Measurements from ENCODE around the gene ACSL4. TPM values are rescaled to one million over a fixed set of nuclear protein-coding genes. Genes with fewer than 3 reads are reported as not detected.
"Not testable (repeated sequence)": the region's sequence is repeated elsewhere in the genome, so short reads cannot be mapped to it uniquely, and the experiment has no call there.

ACSL4 gene
- total RNA-seq, 2 donors from 2014 or later: 31.3 to 47.9 TPM

DNA sequence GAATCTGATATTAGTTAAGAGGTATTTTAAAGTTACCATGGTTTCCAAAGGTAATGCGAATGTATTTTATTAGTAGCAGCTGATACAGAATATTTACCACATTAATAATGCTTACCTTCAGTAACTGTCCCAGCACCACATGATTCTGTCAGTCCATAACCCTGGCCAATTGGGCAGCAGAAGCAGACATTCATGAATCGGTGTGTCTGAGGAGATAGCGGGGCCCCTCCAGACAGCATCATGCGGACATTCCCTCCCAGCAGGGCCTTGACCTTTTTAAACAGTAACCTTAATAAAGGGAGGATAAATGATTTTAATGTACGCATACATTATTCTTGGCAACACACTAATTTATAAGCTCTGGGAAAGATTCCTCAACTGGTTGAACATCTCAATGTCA lies 65.1 kb downstream of the ACSL4 start:
- Mint-ChIP-seq H3K9me3 (peaks cover 20% of the 10 kb centered on the region), H3K4me1 (peaks cover 15% of the 10 kb centered on the region), H3K27ac (no peak overlapping the region), H3K27me3 (ENCODE audit: insufficient read depth) (no peaks in the 10 kb centered on the region), H3K4me3 (no peak overlapping the region), H3K36me3 (ENCODE audit: low read depth) (peaks cover 53% of the 10 kb centered on the region)
- Histone ChIP-seq H3K9ac (ENCODE audit: extremely low read depth, low read length, poor library complexity, severe bottlenecking) (no peak overlapping the region), H3K27me3 (ENCODE audit: control insufficient read depth, insufficient read depth, low read length, poor library complexity, severe bottlenecking) (no peaks in the 10 kb centered on the region), H3K36me3 (ENCODE audit: control insufficient read depth, insufficient read depth, low read length) (no peaks in the 10 kb centered on the region), H3K4me3 (ENCODE audit: low read length) (no peak overlapping the region), H3K9me3 (ENCODE audit: control insufficient read depth, low read length) (no peaks in the 10 kb centered on the region), H3K4me1 (ENCODE audit: control insufficient read depth, insufficient read depth, low read length) (no peaks in the 10 kb centered on the region), H3K27ac (ENCODE audit: low read depth, low read length) (no peak overlapping the region)
- 100% methylated on average over 3 of the region's 5 CpGs; no CpG with 5 or more reads in 1 of the 2 experiments for WGBS, 2 experiments (ENCODE audit: insufficient coverage in 1 of 2, insufficient read length in 1 of 2)
- TF ChIP-seq, protein P1, sequence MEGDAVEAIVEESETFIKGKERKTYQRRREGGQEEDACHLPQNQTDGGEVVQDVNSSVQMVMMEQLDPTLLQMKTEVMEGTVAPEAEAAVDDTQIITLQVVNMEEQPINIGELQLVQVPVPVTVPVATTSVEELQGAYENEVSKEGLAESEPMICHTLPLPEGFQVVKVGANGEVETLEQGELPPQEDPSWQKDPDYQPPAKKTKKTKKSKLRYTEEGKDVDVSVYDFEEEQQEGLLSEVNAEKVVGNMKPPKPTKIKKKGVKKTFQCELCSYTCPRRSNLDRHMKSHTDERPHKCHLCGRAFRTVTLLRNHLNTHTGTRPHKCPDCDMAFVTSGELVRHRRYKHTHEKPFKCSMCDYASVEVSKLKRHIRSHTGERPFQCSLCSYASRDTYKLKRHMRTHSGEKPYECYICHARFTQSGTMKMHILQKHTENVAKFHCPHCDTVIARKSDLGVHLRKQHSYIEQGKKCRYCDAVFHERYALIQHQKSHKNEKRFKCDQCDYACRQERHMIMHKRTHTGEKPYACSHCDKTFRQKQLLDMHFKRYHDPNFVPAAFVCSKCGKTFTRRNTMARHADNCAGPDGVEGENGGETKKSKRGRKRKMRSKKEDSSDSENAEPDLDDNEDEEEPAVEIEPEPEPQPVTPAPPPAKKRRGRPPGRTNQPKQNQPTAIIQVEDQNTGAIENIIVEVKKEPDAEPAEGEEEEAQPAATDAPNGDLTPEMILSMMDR (conservative IDR thresholded peaks at IDR 0.05): no peak
- no peak for DNase-seq

DNA sequence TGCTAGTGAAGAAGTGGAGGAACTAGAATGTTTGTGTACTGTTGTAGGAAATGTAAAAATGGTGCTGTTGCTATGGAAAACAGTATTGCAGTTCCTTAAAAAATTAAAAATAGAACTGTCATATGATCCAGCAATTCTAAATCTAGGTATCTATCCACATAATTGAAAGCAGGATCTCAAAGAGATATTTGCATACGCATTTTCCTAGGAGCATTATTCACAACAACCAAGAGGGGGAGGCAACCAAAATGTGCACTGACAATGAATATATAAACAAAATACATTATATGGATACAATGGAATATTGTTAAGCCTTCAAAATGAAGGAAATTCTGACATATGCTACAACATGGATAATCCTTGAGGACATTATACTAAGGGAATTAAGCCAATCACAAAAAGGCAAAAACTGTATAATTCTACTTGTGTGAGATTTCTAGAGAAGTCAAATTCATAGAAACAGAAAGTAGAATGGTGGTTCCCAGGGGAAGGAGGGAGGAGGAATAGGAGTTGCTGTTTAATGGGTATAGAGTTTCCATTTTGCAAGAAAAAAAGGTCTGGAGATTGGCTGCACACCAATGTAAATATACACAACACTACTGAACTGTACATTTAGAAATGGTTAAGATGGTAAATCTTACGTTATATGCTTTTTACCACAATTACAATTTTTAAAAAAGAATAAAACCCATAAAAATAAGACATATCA lies 72.5 kb downstream of the ACSL4 start:
- DNase-seq: no peak
- TF ChIP-seq, protein P1 (conservative IDR thresholded peaks at IDR 0.05): no peak
- Histone ChIP-seq H3K27me3 (ENCODE audit: control insufficient read depth, insufficient read depth, low read length, poor library complexity, severe bottlenecking) (no peaks in the 10 kb centered on the region), H3K4me3 (ENCODE audit: low read length) (no peak overlapping the region), H3K9ac (ENCODE audit: extremely low read depth, low read length, poor library complexity, severe bottlenecking) (no peak overlapping the region), H3K9me3 (ENCODE audit: control insufficient read depth, low read length) (no peaks in the 10 kb centered on the region), H3K27ac (ENCODE audit: low read depth, low read length) (no peak overlapping the region), H3K4me1 (ENCODE audit: control insufficient read depth, insufficient read depth, low read length) (no peaks in the 10 kb centered on the region), H3K36me3 (ENCODE audit: control insufficient read depth, insufficient read depth, low read length) (no peaks in the 10 kb centered on the region)
- WGBS, 2 experiments (ENCODE audit: insufficient coverage in 1 of 2, insufficient read length in 1 of 2): 100% methylated on average over 1 of the region's 2 CpGs; no CpG with 5 or more reads in 1 of the 2 experiments
- H3K27ac Mint-ChIP-seq: no peak overlapping the region
- H3K9me3 Mint-ChIP-seq: peaks cover 7% of the 10 kb centered on the region
- H3K4me1 Mint-ChIP-seq: peaks cover 3% of the 10 kb centered on the region
- peaks cover 46% of the 10 kb centered on the region for H3K36me3 Mint-ChIP-seq (ENCODE audit: low read depth)
- H3K27me3 Mint-ChIP-seq (ENCODE audit: insufficient read depth): no peaks in the 10 kb centered on the region
- no peak overlapping the region for H3K4me3 Mint-ChIP-seq

DNA sequence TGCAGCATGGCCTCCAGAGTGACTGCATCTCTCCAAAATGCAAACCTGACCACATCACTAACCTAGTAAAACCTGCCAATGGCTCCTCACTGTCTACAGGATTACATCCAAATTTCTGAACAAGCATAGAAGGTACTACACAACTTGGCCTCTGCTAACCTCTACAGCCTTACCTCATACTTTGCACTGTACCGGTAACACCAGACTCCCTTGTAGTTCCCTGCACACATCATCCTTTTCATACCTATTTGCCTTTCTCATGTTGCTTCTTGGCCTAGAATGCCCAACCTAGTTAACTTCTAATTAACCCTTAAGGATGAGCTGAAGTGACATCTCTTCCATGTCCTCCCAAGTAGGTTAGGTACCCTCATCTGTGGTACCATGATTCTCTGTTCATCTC lies 74.7 kb downstream of the ACSL4 start:
- Histone ChIP-seq H3K9me3 (ENCODE audit: control insufficient read depth, low read length) (no peaks in the 10 kb centered on the region), H3K9ac (ENCODE audit: extremely low read depth, low read length, poor library complexity, severe bottlenecking) (no peak overlapping the region), H3K36me3 (ENCODE audit: control insufficient read depth, insufficient read depth, low read length) (no peaks in the 10 kb centered on the region), H3K27me3 (ENCODE audit: control insufficient read depth, insufficient read depth, low read length, poor library complexity, severe bottlenecking) (no peaks in the 10 kb centered on the region), H3K4me3 (ENCODE audit: low read length) (no peak overlapping the region), H3K27ac (ENCODE audit: low read depth, low read length) (no peak overlapping the region), H3K4me1 (ENCODE audit: control insufficient read depth, insufficient read depth, low read length) (no peaks in the 10 kb centered on the region)
- Mint-ChIP-seq H3K4me1 (peaks cover 2% of the 10 kb centered on the region), H3K4me3 (no peak overlapping the region), H3K27me3 (ENCODE audit: insufficient read depth) (no peaks in the 10 kb centered on the region), H3K9me3 (peaks cover 7% of the 10 kb centered on the region), H3K27ac (no peak overlapping the region), H3K36me3 (ENCODE audit: low read depth) (peaks cover 39% of the 10 kb centered on the region)
- DNase-seq: no peak
- WGBS, 2 experiments (ENCODE audit: insufficient coverage in 1 of 2, insufficient read length in 1 of 2): 88 to 100% methylated on average over 1 of the region's 1 CpG
- TF ChIP-seq, protein P1 (conservative IDR thresholded peaks at IDR 0.05): no peak

DNA sequence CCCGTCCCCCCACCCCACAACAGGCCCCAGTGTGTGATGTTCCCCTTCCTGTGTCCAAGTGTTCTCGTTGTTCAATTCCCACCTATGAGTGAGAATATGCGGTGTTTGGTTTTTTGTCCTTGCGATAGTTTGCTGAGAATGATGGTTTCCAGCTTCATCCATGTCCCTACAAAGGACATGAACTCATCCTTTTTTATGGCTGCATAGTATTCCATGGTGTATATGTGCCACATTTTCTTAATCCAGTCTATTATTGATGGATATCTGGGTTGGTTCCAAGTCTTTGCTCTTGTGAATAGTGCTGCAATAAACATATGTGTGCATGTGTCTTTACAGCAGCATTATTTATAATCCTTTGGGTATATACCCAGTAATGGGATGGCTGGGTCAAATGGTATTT lies 75.7 kb downstream of the ACSL4 start:
- WGBS, 2 experiments (ENCODE audit: insufficient coverage in 1 of 2, insufficient read length in 1 of 2): no CpG with 5 or more reads among the region's 4 CpGs
- not testable (repeated sequence) for H3K27ac Mint-ChIP-seq; H3K9me3 Mint-ChIP-seq; H3K27me3 Mint-ChIP-seq (ENCODE audit: insufficient read depth); H3K9ac ChIP-seq (ENCODE audit: extremely low read depth, low read length, poor library complexity, severe bottlenecking); H3K4me1 Mint-ChIP-seq; H3K36me3 ChIP-seq (ENCODE audit: control insufficient read depth, insufficient read depth, low read length); H3K27me3 ChIP-seq (ENCODE audit: control insufficient read depth, insufficient read depth, low read length, poor library complexity, severe bottlenecking); H3K4me3 Mint-ChIP-seq; H3K4me3 ChIP-seq (ENCODE audit: low read length); H3K27ac ChIP-seq (ENCODE audit: low read depth, low read length); DNase-seq; H3K9me3 ChIP-seq (ENCODE audit: control insufficient read depth, low read length); H3K4me1 ChIP-seq (ENCODE audit: control insufficient read depth, insufficient read depth, low read length)
- peaks cover 29% of the 10 kb centered on the region for H3K36me3 Mint-ChIP-seq (ENCODE audit: low read depth)
